B cell (primary cell): ENCODE results near the gene SPATA31D4. TPM values are rescaled to one million over a fixed set of nuclear protein-coding genes. Genes with fewer than 3 reads are reported as not detected.
"Not testable (repeated sequence)": the region's sequence is repeated elsewhere in the genome, so short reads cannot be mapped to it uniquely, and the experiment has no call there.

ENCODE experiments used
- ATAC-seq: fragments of 200-7000 bp; cut with Tn5 transposase; one replicate; pipeline ENCODE4 v1.10.0; 2021; ENCODE audit warnings: low read depth, mild to moderate bottlenecking, moderate number of reproducible peaks, moderate library complexity
- CTCF ChIA-PET: fragments of 350-600 bp; sonication (Branson Sonifier 250); formaldehyde crosslinking; loops from one replicate; lab custom pipeline; 2021; ENCODE audit warnings: antibody characterized with exemption, inconsistent platforms; lab: Charles Lee
- POLR2A ChIA-PET: fragments of 350-600 bp; sonication (Branson Sonifier 250); formaldehyde crosslinking; loops from one replicate; lab custom pipeline; 2021; ENCODE audit warnings: antibody characterized with exemption; lab: Charles Lee
- DNase-seq: peaks from one replicate; pipeline ENCODE4 v3.0.0; 2013
- H2AFZ ChIP-seq: 2 replicates; pipeline ENCODE4 v1.6.1; 2012; ENCODE audit warnings: mild to moderate bottlenecking, low read depth, low read length; ENCODE audit not compliant: insufficient read depth, poor library complexity, severe bottlenecking
- H3K27ac ChIP-seq, 2 donors: 1 replicate in 1 of 2; 2 replicates in 1 of 2; pipeline ENCODE4 v1.5.1; 2012 to 2013; ENCODE audit warnings: low read length in 2 of 2, mild to moderate bottlenecking in 2 of 2, moderate library complexity in 1 of 2
- H3K27me3 ChIP-seq, 4 experiments: fragments of 200-600 bp in 1 of 4; sonication (generic) in 1 of 4; replicated peaks in 1 of 4; 1 replicate in 2 of 4; 2 replicates in 2 of 4; pipeline versions ENCODE4 v1.6.1 to v1.7.0; 2013 to 2016; ENCODE audit warnings: low read length in 3 of 4, mild to moderate bottlenecking in 2 of 4, mixed read lengths in 1 of 4, moderate library complexity in 1 of 4; ENCODE audit not compliant: insufficient read depth in 4 of 4, control insufficient read depth in 3 of 4; ENCODE audit errors: control extremely low read depth in 1 of 4
- H3K36me3 ChIP-seq, 2 experiments: replicated peaks in 1 of 2; 1 replicate in 1 of 2; 2 replicates in 1 of 2; pipeline versions ENCODE4 v1.6.1 to v1.7.1; 2013; ENCODE audit warnings: low read length in 1 of 2; ENCODE audit not compliant: insufficient read depth in 2 of 2, control insufficient read depth in 1 of 2; ENCODE audit errors: control extremely low read depth in 1 of 2, extremely low read depth in 1 of 2
- H3K4me1 ChIP-seq, 2 donors: fragments of 200-600 bp in 1 of 2; sonication (generic) in 1 of 2; 1 replicate in 1 of 2; 2 replicates in 1 of 2; pipeline versions ENCODE4 v1.5.1 to v1.6.1; 2013 to 2017; ENCODE audit warnings: low read length in 2 of 2; ENCODE audit not compliant: control insufficient read depth in 2 of 2, insufficient read depth in 2 of 2
- H3K4me2 ChIP-seq: replicated peaks from 2 replicates; pipeline ENCODE3; 2012; ENCODE audit warnings: mild to moderate bottlenecking, low read depth, low read length; ENCODE audit not compliant: poor library complexity, severe bottlenecking
- H3K4me3 ChIP-seq, 5 experiments: fragments of 200-600 bp in 1 of 5; sonication (generic) in 1 of 5; 1 replicate in 3 of 5; 2 replicates in 2 of 5; pipeline versions ENCODE4 v1.5.1 to v1.7.0; 2011 to 2016; ENCODE audit warnings: low read length in 4 of 5, mild to moderate bottlenecking in 4 of 5, low read depth in 2 of 5, control low read depth in 1 of 5, moderate library complexity in 1 of 5; ENCODE audit not compliant: insufficient read depth in 1 of 5; ENCODE audit errors: control extremely low read depth in 1 of 5, extremely low read depth in 1 of 5
- H3K79me2 ChIP-seq: fragments of 200-600 bp; sonication (generic); one replicate; pipeline ENCODE4 v1.6.0; 2016; ENCODE audit warnings: low read length; ENCODE audit not compliant: control insufficient read depth, insufficient read depth
- H3K9ac ChIP-seq: fragments of 200-600 bp; sonication (generic); 2 replicates; pipeline ENCODE4 v1.6.1; 2017; ENCODE audit warnings: mild to moderate bottlenecking, low read length, moderate library complexity
- H3K9me3 ChIP-seq, 3 donors: one replicate each; pipeline versions ENCODE4 v1.6.1 to v1.7.1; 2013; ENCODE audit warnings: low read length in 2 of 3; ENCODE audit not compliant: control insufficient read depth in 2 of 3, insufficient read depth in 1 of 3; ENCODE audit errors: control extremely low read depth in 1 of 3
- H4K20me1 ChIP-seq: 2 replicates; pipeline ENCODE4 v1.6.0; 2012; ENCODE audit warnings: mild to moderate bottlenecking, low read length; ENCODE audit not compliant: insufficient read depth, control insufficient read depth, poor library complexity, severe bottlenecking
- H3K27ac Mint-ChIP-seq: one replicate; pipeline ENCODE4 v1.8.0; 2021; ENCODE audit warnings: mixed read lengths
- H3K27me3 Mint-ChIP-seq: one replicate; pipeline ENCODE4 v1.8.0; 2021; ENCODE audit warnings: mixed read lengths
- H3K4me1 Mint-ChIP-seq: one replicate; pipeline ENCODE4 v1.8.0; 2021; ENCODE audit warnings: mixed read lengths
- H3K4me3 Mint-ChIP-seq: one replicate; pipeline ENCODE4 v1.8.0; 2021; ENCODE audit warnings: mixed read lengths
- H3K9me3 Mint-ChIP-seq: one replicate; pipeline ENCODE4 v1.8.0; 2022; ENCODE audit warnings: mixed read lengths; ENCODE audit not compliant: insufficient read depth
- CTCF ChIP-seq: fragments of 200-600 bp; IDR thresholded peaks from one replicate; pipeline ENCODE4 v1.8.0; 2022; ENCODE audit warnings: antibody characterized with exemption, mild to moderate bottlenecking
- EZH2 ChIP-seq: IDR thresholded peaks from 2 replicates; pipeline ENCODE4 v1.6.1; 2012; ENCODE audit warnings: borderline replicate concordance, low read depth, mild to moderate bottlenecking, moderate library complexity, low read length; ENCODE audit not compliant: insufficient read depth, poor library complexity, severe bottlenecking
- WGBS: methylation state at CpG from one replicate; pipeline ENCODE4 v1.1.5; 2013; ENCODE audit warnings: missing lambda C conversion rate; ENCODE audit not compliant: insufficient coverage; 5-methylcytosine and 5-hydroxymethylcytosine counted together
- intact Hi-C: fragments of 100-400 bp; cut with micrococcal nuclease; formaldehyde crosslinking; loops from one replicate; pipeline ENCODE4 v1.10.0; 2022
- polyA plus RNA-seq: library from polyadenylated mRNA; depleted of rRNA; stranded (reverse); fragments of >200 nt; gene quantifications from 2 replicates; pipeline ENCODE4 v1.2.3, GENCODE V29; 2012
- total RNA-seq, 2 donors: library from RNA; stranded (reverse); fragments of 120-200 nt in 1 of 2; gene quantifications; 1 replicate in 1 of 2; 2 replicates in 1 of 2; pipeline versions ENCODE4 v1.2.3 to v1.2.4, GENCODE V29; 2013 to 2022

Gene SPATA31D4
- total and polyA plus RNA-seq, 2 donors (not counting 1 experiment from before 2014, with no cell fraction given) = not detected

GRCh38 chr9:81912135-81912534 is 16.1 kb upstream of the SPATA31D4 start:
- no peak for TF ChIP-seq EZH2
- no peak for TF ChIP-seq CTCF
- Histone ChIP-seq H3K27me3 (peaks cover 0 to 3% (median 0%) of the 10 kb centered on the region in 4 experiments), H2AFZ (no peak overlapping the region), H3K4me1 (no peaks in the 10 kb centered on the region), H4K20me1 (no peaks in the 10 kb centered on the region), H3K4me2 (no peak overlapping the region), H3K79me2 (no peaks in the 10 kb centered on the region), H3K4me3 (no peak overlapping the region), H3K9ac (no peak overlapping the region), H3K27ac (no peak overlapping the region), H3K9me3 (no peaks in the 10 kb centered on the region), H3K36me3 (no peaks in the 10 kb centered on the region)
- ChIA-PET POLR2A (no interaction called here), CTCF (no interaction called here)
- H3K4me3 Mint-ChIP-seq = no peak overlapping the region
- H3K27ac Mint-ChIP-seq = no peak overlapping the region
- H3K27me3 Mint-ChIP-seq = peaks cover 8% of the 10 kb centered on the region
- DNase-seq (no peak), ATAC-seq (no peak)
- WGBS = no CpG with 5 or more reads among the region's 6 CpGs
- intact Hi-C loops = no loop called here
- no peaks in the 10 kb centered on the region for H3K9me3 Mint-ChIP-seq
- no peaks in the 10 kb centered on the region for H3K4me1 Mint-ChIP-seq

GRCh38 chr9:81915801-81916505 is 12.3 kb upstream of the SPATA31D4 start:
- Mint-ChIP-seq H3K27ac (no peak overlapping the region), H3K27me3 (peaks cover 8% of the 10 kb centered on the region), H3K4me3 (no peak overlapping the region), H3K4me1 (no peaks in the 10 kb centered on the region), H3K9me3 (no peaks in the 10 kb centered on the region)
- no peak overlapping the region for H3K9ac ChIP-seq
- no peaks in the 10 kb centered on the region for H3K4me1 ChIP-seq
- ChIA-PET CTCF (no interaction called here), POLR2A (no interaction called here)
- H2AFZ ChIP-seq = no peak overlapping the region
- peaks cover 0 to 3% (median 0%) of the 10 kb centered on the region in 4 experiments for H3K27me3 ChIP-seq
- TF ChIP-seq CTCF (no peak), EZH2 (no peak)
- H3K36me3 ChIP-seq = no peaks in the 10 kb centered on the region
- no peaks in the 10 kb centered on the region for H3K9me3 ChIP-seq
- H3K27ac ChIP-seq = no peak overlapping the region
- no peak overlapping the region for H3K4me2 ChIP-seq
- no peaks in the 10 kb centered on the region for H3K79me2 ChIP-seq
- H4K20me1 ChIP-seq = no peaks in the 10 kb centered on the region
- DNase-seq (no peak), ATAC-seq (no peak)
- no peak overlapping the region for H3K4me3 ChIP-seq
- 93% methylated on average over 4 of the region's 5 CpGs for WGBS
- intact Hi-C loops = no loop called here

- H3K27ac ChIP-seq, H3K36me3 ChIP-seq, H3K27me3 ChIP-seq, H3K4me3 Mint-ChIP-seq, H2AFZ ChIP-seq, H4K20me1 ChIP-seq, H3K9me3 ChIP-seq, H3K9ac ChIP-seq, H3K27me3 Mint-ChIP-seq, intact Hi-C loops, DNase-seq, H3K9me3 Mint-ChIP-seq, H3K4me2 ChIP-seq, H3K4me1 ChIP-seq, H3K79me2 ChIP-seq, H3K27ac Mint-ChIP-seq, CTCF ChIA-PET, ATAC-seq, H3K4me3 ChIP-seq, H3K4me1 Mint-ChIP-seq, POLR2A ChIA-PET: not testable (repeated sequence)
- WGBS = no CpG with 5 or more reads among the region's 3 CpGs
Measured at GRCh38 chr9:81918507-81918906, 9.7 kb upstream of the SPATA31D4 start.
